ENCODE results near the gene PALLD. TPM values are rescaled to one million over a fixed set of nuclear protein-coding genes. Genes with fewer than 3 reads are reported as not detected.

PALLD gene
- total RNA-seq, 1 donor from 2014 or later: 93.5 TPM

GRCh38 chr4:168919706-168920324 lies 423.0 kb downstream of the PALLD start:
- no peaks in the 10 kb centered on the region for H3K27me3 Mint-ChIP-seq
- peaks cover 21% of the 10 kb centered on the region for H3K4me1 Mint-ChIP-seq (ENCODE audit: unreplicated experiment)
- H3K36me3 Mint-ChIP-seq: peaks cover 20% of the 10 kb centered on the region
- peak overlapping the region; percentile 20 for H3K27ac Mint-ChIP-seq
- no peak for TF ChIP-seq CTCF (conservative IDR thresholded peaks at IDR 0.05)
- DNase-seq (ENCODE audit: extremely low spot score, unreplicated experiment): no peak
- H3K9me3 Mint-ChIP-seq: no peaks in the 10 kb centered on the region
- no peak overlapping the region for H3K4me3 Mint-ChIP-seq

DNA sequence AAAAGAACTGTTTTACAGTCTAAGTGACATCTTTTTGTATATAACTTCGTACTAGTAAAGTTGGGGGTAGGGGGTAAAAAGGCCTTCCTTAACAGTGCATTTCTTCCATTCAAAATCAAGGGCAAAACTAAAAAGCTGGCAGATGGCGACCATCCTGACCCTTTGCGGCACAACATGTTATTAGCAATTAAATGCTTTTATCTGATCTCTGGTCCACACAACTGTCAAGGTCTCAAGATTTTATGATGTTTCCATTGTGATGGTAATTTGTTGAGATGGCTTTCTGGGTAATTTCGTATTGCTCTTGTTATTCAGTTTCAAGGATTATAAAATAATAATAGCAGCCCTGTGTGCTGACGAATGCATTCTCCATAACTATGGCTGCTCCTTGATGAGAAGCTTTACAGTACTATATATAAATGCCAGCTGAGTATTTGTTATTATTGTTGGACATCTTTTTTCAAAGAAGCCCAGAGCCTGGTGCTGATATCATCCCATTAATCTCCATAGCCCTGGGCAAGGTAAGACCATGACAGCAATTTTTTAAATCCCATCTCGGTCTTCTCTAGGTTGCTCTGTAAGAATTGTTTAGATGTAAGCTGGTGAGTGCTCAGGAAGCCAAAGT lies 423.7 kb downstream of the PALLD start:
- H3K36me3 Mint-ChIP-seq: peaks cover 26% of the 10 kb centered on the region
- no peaks in the 10 kb centered on the region for H3K9me3 Mint-ChIP-seq
- no peaks in the 10 kb centered on the region for H3K27me3 Mint-ChIP-seq
- H3K4me3 Mint-ChIP-seq: no peak overlapping the region
- H3K4me1 Mint-ChIP-seq (ENCODE audit: unreplicated experiment): peaks cover 21% of the 10 kb centered on the region
- peak overlapping the region; percentile 20 for H3K27ac Mint-ChIP-seq
- no peak for DNase-seq (ENCODE audit: extremely low spot score, unreplicated experiment)
- TF ChIP-seq CTCF (conservative IDR thresholded peaks at IDR 0.05): no peak

DNA sequence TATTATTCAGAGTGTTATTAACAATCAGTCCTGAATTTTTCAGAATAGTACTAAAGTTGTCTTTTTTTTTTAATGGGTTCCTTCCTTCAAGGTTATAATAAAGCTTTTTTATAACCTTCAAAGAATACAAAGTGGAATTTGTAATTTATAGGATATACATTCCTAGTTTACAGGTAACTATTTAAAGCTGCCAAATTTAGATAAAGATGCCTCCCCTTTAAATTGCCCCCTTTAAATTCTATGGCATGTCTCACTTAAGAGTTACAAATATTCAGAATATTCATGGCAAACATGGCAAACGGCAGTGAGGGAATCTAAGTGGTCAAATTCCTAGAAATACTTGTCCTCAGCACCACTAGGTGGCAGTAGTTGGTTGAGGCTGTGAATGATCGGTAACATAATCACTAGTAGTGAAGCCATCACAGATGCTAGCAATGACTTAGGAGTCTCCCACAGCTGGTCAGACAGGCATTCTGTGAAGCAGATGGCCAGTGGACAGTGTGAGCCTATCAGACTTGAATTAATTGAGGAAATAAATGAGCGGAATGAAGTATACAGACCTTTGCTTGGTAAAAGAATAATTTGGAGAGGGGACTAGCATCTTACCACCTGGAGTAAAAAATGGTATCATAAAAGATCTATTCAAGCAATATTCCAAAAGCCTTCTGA lies 426.8 kb downstream of the PALLD start:
- H3K4me1 Mint-ChIP-seq (ENCODE audit: unreplicated experiment): peaks cover 21% of the 10 kb centered on the region
- TF ChIP-seq CTCF (conservative IDR thresholded peaks at IDR 0.05): peak; percentile 88

GRCh38 chr4:168924667-168925066 lies 427.8 kb downstream of the PALLD start:
- H3K4me3 Mint-ChIP-seq: no peak overlapping the region
- peaks cover 15% of the 10 kb centered on the region for H3K4me1 Mint-ChIP-seq (ENCODE audit: unreplicated experiment)
- no peak overlapping the region for H3K27ac Mint-ChIP-seq
- no peak for DNase-seq (ENCODE audit: extremely low spot score, unreplicated experiment)
- no peaks in the 10 kb centered on the region for H3K27me3 Mint-ChIP-seq
- no peaks in the 10 kb centered on the region for H3K9me3 Mint-ChIP-seq
- H3K36me3 Mint-ChIP-seq: peaks cover 28% of the 10 kb centered on the region
- no peak for TF ChIP-seq CTCF (conservative IDR thresholded peaks at IDR 0.05)

More for the DNA sequence above, 426.8 kb downstream of the PALLD start:
- peaks cover 23% of the 10 kb centered on the region for H3K36me3 Mint-ChIP-seq
- no peak overlapping the region for H3K4me3 Mint-ChIP-seq
- DNase-seq (ENCODE audit: extremely low spot score, unreplicated experiment): no peak
- peak overlapping the region; percentile 7 for H3K27ac Mint-ChIP-seq
- H3K9me3 Mint-ChIP-seq: no peaks in the 10 kb centered on the region
- H3K27me3 Mint-ChIP-seq: no peaks in the 10 kb centered on the region

GRCh38 chr4:168925789-168926490 lies 429.1 kb downstream of the PALLD start:
- Mint-ChIP-seq H3K9me3 (peaks cover 5% of the 10 kb centered on the region), H3K36me3 (peaks cover 36% of the 10 kb centered on the region), H3K4me3 (no peak overlapping the region), H3K27ac (no peak overlapping the region), H3K27me3 (no peaks in the 10 kb centered on the region), H3K4me1 (ENCODE audit: unreplicated experiment) (peaks cover 5% of the 10 kb centered on the region)
- no peak for TF ChIP-seq CTCF (conservative IDR thresholded peaks at IDR 0.05)
- no peak for DNase-seq (ENCODE audit: extremely low spot score, unreplicated experiment)

Measured in type B pancreatic cell (in vitro differentiated cells).